GM18511 (cell line): ENCODE data around the gene LCORL.
A peak's percentile ranks its signal among the peaks of the same experiment; 100 is the strongest.
"Not testable (repeated sequence)": the region's sequence is repeated elsewhere in the genome, so short reads cannot be mapped to it uniquely, and the experiment has no call there.

Experiments
- ATAC-seq: cut with Tn5 transposase; IDR thresholded peaks from one replicate; pipeline ENCODE4 v1.9.1; 2021; ENCODE audit warnings: mild to moderate bottlenecking, moderate library complexity; ENCODE audit not compliant: unreplicated experiment

Gene LCORL

DNA sequence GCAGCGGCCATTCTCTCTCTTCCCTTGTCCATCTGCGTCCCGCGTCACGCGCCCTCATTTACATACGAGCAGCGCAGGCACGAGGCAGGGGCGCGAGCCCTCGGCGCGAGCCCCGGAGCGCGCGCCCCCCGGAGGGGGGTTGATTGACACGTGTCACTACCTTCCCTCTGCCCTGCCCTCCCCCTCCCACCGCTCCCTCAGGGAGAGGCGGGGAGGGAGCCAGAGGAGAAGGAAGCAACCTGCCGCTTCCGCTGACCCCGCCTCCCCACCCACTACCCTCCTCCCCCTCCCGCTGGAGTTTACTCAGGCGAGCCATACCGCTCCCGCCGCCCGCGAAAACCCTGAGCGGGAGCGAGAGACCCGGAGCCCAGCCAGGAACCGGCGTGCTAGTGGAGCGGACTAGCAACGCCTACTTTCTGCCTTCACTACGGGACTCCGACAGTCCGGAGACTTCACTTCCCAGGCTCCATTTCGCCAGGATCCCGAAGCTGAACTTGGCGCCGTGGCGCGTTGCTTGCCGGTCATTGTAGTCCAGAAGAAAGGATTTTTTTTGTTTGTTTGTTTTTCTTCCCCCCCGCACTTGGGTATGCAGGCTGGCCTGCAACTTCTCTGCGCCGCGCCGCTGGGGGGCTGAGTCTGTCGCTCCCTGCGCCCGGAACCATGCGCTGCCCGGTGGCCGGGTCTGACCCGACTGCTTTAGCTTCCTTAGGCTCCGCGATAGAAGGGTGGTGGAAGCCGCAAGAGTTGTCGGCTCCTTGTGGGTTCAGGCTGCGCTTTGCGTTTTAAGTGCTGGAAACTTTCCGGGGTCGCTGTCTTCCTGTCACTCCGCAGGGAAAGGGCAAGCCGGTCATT, at the start of gene LCORL:
LCORL (minus strand) TSS at position 36 of the 852 bp plus-strand sequence; CDS start at position 32, 4 bp downstream.
- peak; percentile 78 for ATAC-seq

DNA sequence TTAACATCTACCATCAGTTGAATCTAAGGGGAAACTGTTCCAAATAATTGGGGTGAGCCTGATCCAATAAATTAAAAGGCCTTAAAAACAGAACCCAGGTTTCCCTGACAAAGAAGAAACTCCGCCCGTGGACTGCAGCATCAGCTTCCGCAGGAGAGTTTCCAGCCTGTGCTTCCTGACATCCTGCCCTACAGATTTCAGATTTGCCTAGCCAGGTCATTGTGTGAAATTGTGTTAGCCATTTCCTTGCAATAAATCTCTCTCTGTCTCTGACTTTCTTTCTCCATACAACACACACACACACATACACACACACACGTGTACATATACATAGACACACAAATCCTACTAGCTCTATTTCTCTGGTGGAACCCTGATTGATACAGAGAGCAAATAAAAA, 48.3 kb upstream of the LCORL start:
- ATAC-seq, result no peak

DNA sequence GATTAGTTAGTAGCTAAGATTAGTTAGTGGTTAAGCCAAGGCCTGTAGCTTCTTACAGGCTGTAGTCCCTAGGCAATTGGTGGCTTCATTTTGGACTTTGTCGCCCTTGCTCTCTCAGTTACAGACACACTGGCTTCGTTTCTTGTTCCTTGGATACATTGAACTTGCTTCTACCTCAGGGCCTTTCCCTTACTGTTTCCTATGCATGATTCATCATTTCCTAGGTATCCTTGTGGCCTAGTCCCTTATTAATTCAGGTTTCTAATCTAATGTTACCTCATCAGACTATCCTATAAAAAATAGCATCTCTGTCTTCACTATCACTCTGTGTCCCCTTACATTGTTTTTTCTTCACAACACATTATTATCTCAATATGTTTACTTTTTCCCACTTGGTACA, 45.5 kb upstream of the LCORL start:
- no peak for ATAC-seq

DNA sequence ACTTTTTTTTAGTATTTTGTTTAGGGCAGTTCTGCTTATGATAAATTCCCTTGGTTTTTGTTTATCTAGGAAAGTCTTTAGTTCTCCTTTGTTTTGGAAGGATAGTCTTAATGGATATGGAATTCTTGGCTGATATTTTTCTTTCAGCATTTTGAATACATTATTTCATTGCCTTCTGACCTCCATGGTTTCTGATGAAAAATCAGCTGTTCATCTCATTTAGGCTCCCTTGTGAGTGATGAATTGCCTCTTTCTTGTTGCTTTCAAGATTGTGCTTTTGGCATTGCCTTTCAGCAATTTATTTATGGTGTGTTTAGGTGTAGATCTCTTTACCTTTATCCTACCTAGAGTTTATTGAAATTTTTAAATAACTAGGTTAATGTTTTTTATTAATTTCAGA, 41.5 kb upstream of the LCORL start:
- ATAC-seq, result no peak

DNA sequence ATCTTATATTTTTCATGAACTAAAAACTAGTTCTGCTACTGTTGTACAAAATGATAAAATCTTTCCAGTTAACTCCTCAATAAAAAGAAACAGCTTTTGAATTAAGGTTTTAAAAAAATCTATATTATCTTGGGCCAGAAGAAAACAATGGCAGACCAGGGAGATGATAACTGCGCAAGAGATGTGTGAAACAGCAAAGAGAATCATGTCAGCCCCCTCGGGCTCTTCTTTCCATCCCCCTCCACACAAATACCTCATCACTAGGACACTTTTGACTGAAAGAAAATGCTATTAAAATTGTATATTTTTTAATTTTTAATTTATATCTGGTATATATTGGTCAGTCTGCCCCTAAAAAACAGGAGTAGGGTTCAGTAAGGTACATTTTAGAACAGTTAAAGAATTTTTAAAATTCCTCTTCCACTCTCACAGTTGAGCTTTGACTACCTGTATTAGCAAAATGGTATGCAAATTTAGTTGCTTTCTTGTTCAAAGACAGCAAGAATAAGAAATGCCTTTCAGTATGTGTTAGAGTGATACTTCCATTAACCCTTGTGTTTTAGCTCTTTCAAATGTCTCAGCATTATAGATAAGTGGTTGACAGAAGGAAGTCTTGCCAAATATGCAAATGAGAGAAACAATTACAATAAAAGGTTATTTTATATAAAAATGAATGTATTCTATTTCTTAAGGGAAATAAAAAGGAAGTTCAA, 36.4 kb upstream of the LCORL start:
- peak; percentile 70 for ATAC-seq

DNA sequence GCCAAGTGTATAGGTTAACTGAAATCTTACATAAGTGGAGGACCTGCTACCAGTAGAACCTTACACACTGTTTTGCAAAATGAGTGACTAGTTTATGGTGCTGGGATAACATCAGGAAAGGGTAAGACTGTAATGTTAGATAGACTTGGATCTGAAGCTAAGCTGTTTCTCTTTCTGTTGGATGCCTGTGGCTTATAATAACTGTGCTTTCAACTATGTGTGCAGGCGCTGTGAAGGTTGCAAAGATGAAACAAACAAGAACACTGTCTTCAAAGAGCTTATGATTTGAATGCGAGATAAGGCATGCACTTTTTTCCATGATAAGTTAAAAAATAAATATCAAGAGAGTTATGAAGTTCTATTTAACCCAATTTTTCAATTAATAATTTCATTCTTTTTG, 34.5 kb upstream of the LCORL start:
- ATAC-seq, result no peak

DNA sequence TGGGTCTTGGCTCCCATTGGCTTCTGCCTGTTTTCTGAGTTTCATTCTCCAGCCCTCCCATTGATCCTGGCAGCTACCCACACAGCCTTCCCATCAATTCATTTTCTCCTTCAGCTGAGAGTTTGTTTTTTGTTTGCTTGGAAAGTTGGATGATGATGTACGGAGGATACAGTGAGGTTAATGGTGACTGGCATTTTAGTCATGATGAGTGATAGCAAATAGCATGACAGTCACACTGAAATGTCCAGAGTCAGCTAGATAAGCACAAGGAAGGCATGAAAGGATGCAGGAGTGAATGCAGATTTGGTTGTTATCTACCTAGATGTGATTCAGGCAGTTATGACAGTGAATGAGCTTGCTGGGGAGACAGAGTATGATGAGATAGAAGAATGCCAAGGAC, 30.6 kb upstream of the LCORL start:
- ATAC-seq, result no peak

DNA sequence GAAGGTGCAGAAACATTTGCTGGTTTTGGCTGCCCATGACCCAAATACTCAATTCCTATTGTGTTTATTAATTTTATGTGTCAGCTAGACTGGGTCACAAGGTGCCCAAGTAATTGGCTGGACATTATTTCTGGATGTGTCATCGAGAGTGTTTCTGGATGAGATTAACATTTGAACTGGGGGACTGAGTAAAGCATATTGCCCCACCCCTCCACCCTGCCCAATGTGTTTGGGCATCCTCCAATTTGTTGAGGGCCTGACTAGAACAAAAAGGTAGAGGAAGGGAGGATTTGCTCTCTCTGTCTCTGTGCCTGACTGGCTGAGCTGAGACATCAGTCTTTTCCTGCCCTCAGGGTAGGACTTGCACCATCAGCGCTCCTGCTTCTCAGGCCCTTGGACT, 29.7 kb upstream of the LCORL start:
- no peak for ATAC-seq

DNA sequence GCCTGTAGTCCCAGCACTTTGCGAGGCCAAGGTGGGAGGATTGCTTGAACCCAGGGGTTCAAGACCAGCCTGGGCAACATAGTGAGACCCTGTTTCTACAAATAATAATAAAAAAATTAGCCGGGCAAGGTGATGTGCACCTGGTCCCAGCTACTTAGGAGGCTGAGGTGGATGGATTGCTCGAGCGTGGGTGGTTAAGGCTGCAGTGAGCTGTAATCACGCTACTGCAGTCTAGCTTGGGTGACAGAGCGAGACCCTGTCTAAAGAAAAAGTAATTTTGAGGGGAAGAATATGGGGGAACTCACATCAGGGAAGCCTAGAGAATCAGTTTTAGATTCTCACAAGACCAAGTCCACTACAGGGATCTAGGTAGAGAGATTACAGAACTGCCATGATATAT, 28.9 kb upstream of the LCORL start:
- no peak for ATAC-seq

DNA sequence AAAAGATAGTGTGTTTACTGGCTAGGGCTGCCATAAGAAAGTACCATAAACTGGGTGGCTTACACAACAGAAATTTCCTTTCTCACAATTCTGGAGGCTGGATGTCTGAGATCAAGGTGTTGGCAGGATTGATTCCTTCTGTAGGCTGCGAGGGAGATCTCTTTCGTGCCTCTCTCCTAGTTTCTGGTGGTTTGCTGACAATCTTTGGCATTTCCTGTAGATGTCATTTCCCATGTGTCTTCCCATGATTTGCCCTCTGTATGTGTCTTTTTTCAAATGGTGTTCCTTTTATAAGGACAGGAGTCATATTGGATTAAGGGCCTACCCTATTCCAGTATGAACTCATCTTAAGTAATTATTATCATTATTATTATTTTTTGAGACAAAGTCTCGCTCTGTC, 27.9 kb upstream of the LCORL start:
- no peak for ATAC-seq

DNA sequence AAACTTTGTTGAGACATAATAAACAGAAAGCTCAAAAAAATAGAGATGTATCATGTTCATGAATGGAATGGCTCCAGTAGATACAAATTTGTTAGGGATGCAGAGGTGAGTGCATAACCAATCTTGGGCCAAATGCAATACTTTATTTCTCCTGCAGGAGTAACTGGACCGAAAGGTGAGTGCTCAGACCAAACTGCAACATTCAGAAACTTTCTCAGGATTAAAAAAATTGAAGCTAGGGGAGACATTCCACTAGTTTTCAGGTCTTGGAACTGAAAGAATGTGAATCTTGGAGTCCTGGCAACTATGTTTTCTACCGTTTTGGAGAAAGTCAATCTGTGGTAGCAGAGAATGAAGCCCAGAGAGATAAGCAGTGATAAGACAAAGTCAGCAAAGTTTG, 21.2 kb upstream of the LCORL start:
- no peak for ATAC-seq

DNA sequence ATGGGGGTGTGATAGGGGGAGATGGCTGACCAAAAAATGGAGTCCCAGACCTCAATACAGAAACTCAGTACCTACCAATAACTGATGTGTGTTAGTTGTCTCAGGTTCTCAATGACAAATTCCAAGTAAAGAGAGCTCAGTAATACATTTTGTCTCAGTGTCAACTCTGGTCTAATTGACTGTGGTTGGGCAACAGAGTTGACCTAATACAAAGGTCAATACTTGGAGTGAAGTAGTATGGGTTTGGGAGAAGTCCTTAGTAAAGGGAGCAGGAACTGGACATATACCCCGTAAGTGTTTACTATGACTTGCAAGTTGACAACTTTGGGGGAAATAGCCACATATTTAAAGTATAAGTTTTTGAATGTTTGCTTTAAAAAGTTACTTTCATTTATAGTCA, 20.5 kb upstream of the LCORL start:
- no peak for ATAC-seq

DNA sequence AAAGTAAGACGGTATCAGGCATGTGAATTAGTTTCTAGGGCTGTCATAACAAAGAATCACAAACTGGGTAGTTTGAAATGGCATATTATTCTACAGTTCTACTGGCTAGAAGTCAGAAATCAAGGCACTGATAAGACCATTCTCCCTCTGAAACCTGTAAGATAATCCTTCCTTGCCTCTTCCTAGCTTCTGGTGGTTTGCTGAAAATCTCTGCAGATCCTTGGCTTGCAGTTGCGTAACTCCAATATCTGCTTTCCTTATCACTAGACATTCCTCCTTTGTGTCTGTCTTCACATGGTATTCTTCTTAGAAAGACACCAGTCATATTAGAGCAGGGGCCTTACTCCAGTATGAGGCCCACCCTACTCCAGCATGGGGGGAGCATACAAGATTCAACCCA, 19.6 kb upstream of the LCORL start:
- ATAC-seq, result no peak

DNA sequence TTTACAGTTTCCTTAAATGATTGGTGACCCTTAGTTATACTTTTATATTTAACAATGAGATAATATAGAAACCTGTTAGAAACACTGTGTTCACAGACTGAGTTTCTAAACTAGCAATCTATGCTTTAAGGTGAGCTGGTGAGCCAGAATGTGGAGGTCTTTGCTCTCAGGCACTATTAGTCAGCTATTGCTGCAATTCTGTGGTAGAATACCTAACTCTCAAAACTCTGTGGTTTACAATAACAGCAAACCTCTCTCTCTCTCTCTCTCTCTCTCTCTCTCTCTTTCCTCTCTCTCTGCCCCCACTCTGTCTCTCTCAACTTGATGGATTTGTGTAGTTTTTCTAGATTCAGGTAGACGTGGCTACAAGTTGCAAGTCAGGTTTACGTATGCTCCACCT, 17.6 kb upstream of the LCORL start:
- peak; percentile 72 for ATAC-seq

DNA sequence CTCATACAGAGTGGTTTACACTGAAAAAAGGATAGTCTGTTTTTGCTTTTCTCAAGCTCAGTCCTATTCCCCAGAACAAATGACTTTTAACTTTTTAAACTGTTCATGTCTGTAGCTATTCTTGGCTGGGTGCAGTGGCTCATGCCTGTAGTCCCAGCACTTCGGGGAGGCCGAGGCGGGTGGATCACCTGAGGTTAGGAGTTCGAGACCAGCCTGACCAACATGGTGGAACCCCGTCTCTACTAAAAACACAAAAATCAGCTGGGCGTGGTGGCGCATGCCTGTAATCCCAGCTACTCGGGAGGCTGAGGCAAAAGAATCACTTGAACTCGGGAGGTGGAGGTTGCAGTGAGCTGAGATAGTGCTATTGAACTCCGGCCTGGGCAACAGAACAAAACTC, 14.8 kb upstream of the LCORL start:
- ATAC-seq, result not testable (repeated sequence)

DNA sequence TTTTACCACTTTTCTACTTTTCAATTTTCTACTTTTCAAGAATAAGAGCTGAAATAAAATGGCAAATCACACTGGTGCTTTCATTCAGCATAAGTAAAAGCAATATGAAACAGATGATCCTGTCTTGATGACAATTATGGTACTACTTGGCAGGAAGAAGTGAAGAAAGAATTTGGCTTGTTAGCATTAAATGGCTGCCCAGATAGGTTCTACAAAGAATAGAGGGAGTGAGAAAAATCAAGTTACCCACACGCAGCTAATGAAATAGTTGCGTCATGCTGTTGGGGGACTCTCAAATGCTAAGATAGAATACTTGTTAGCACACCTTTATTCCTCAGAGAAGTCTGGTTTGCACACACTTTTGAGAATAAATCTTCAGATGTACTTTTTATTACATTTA, 12.5 kb upstream of the LCORL start:
- no peak for ATAC-seq

DNA sequence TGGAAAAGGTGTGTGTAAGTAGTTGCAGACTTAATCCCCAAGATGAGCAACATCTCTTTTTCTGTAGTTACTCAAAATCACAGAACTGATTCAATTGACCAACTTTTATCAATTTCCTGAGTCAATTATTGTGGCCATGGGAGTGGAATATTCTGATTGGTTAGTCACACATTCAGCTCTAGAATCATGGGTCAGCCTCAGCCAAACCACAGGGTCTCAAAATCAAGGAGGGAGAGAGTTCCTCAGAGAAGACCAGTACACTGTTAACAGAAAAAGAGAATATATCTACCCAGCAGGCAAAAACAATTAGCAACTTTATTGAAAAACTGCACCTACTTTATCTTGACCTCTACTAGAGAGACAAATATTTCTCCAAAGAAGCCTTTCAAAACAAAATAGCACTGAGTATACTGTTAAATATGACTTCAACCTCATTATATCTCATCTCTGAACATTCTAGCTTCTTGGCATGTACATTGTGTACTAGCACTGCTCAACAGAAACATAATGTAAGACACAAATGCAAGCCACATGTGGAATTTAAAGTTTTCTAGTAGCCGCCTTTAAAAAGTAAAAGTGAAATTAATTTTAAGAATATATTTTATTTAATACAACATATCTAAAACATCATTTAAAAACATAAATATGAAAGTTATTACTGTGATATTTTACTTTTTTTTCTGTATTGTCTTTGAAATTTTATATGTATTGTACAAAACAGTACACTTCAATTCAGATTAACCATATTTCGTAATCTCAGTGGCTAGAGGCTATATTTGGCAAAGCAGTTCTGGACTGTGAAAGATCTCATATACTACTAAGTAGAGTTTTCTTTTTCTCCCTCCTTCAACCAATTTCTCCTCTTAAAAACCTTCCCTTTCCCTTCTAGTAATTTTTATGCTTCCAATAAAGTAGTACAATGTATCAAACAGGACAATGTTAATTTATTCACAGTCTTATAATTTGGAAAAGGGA, 11.8 kb upstream of the LCORL start:
- no peak for ATAC-seq

DNA sequence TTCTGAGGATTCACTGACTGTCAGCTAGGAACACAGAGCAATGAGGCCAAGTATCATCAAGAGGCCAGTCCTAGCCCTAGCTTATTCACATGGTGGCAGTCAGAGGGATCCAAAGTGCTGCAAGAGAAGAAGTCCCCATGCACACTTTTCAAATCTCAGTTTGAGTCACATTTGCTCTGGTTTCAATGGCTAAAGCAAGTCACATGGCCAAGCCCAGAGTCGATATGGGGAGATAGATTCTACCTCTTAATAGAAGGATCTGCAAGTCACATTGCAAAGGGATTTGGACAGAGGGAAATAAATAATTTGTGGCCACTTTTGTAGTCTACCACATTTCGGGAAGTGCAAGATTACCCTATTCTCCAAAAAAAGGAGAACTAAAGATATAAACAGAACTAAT, 3.7 kb upstream of the LCORL start:
- ATAC-seq, result no peak

DNA sequence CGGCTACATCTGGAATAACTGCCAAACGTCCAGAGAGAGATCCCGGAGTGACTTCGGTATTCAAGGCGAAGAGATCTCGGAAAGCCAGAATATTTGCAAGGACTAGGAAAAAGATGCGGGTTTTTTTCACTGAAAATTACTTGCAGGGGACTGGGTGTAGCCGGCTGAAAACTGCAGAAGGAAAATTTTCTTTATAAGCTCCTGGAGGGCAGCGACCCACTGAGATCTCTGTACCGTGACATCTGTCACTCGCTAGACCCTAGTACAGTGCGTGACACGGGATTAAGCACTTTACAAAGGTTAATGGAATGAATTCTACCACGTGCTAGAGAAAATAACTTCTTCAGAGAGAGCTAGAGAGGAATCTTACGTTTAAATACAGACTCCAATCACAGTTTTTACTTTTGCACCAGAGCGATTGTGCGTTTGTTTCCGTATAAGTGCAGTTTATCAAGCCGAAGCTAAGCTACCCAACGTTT, 1.1 kb upstream of the LCORL start:
- ATAC-seq, result no peak

DNA sequence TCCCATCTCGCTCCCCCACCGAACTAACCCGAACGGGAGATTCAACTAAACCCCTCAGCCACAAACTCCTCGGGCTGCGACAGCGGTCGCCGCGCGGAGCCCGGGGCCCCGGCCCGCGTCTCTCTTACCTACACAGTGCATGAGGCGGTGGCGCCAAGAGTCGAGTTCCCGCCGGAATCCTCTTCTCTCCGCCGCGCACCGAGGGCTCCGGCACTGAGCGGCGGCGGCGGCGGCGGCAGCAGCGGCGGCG, 160 bp downstream of the LCORL start:
- peak; percentile 10 for ATAC-seq

DNA sequence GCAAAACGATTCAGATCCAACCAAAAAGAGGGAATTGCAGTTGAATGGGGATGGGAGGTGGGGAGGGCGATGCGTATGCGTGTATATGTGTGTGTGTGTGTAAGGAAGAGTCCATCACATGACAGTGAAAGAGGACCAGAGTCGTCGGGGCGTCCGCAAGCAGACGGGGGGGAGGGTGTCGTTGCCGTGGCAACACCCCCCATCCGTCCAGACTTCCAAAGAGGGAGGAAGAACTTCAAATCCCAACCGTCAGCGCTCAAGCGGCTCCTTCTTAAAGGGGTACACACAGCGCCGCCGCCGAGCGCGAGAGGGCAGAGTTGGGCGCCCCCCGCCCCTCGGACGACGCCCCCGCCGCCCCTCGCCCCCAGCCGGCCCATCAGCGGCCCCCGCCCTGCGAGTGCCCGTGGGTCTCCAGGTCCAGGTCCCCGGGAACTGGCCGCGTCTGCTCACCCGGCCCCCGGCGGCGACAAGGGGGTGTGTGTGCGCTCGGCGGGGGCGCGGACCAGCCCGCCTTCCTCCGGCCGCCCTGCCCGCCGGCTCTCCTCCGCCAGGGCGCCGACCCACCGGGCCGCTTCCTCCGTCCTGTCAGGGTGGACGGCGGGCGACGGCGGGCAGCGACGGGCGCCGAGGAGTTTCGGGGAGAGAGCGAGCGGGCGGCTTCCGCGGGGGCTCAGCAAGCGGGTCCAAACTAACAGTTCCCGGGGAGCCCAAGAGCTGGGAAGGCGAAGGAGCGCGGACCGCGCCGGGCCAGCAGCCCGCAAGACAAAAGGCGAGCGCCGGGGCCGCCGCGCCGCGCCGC, 685 bp downstream of the LCORL start:
- peak; percentile 24 for ATAC-seq
